H1 (cell line): Measurements from ENCODE around the gene UPP1.

ENCODE experiments used
- ATF3 ChIP-seq: IDR thresholded peaks from 2 replicates; pipeline ENCODE4 v1.6.1; 2011; ENCODE audit warnings: low read depth, mild to moderate bottlenecking, low read length; ENCODE audit not compliant: insufficient read depth
- EP300 ChIP-seq, 2 experiments: IDR thresholded peaks; 1 replicate in 1 of 2; 2 replicates in 1 of 2; pipeline ENCODE4 v1.6.1; 2011 to 2012; ENCODE audit warnings: low read depth in 2 of 2, low read length in 2 of 2, mild to moderate bottlenecking in 2 of 2, borderline replicate concordance in 1 of 2, inconsistent platforms in 1 of 2, moderate library complexity in 1 of 2
- EZH2 ChIP-seq: fragments of 200-600 bp; sonication (generic); IDR thresholded peaks from 2 replicates; pipeline ENCODE4 v1.7.1; 2012; ENCODE audit warnings: low read depth, mild to moderate bottlenecking, moderate library complexity, low read length, inconsistent platforms; ENCODE audit not compliant: severe bottlenecking
- JUND ChIP-seq: IDR thresholded peaks from 2 replicates; pipeline ENCODE4 v1.6.1; 2011; ENCODE audit warnings: mild to moderate bottlenecking, improper control_type of control experiment, low read length
- POLR2AphosphoS5 ChIP-seq: IDR thresholded peaks from 2 replicates; pipeline ENCODE4 v1.6.1; 2011; ENCODE audit warnings: low read depth, low read length
- SIN3A ChIP-seq, 2 experiments: IDR thresholded peaks in 1 of 2; conservative IDR thresholded peaks in 1 of 2; 2 replicates each; pipeline ENCODE4 v1.6.1; 2011 to 2012; ENCODE audit warnings: low read length in 2 of 2, improper control_type of control experiment in 1 of 2, low read depth in 1 of 2, mild to moderate bottlenecking in 1 of 2
- YY1 ChIP-seq: IDR thresholded peaks from 2 replicates; pipeline ENCODE4 v1.6.1; 2011; ENCODE audit warnings: low read depth, mild to moderate bottlenecking, low read length
- ZNF274 ChIP-seq: IDR thresholded peaks from 2 replicates; pipeline ENCODE4 v1.7.0; 2012; ENCODE audit warnings: low read length, borderline replicate concordance; ENCODE audit errors: extremely low read depth
- TF ChIP-seq, protein P1 (sequence below), 3 experiments: IDR thresholded peaks; 1 replicate in 2 of 3; 2 replicates in 1 of 3; pipeline versions ENCODE4 v1.5.1 to v1.6.1; 2011; ENCODE audit warnings: low read length in 3 of 3, mild to moderate bottlenecking in 3 of 3, inconsistent platforms in 2 of 3, low read depth in 1 of 3, moderate library complexity in 1 of 3; ENCODE audit not compliant: insufficient read depth in 1 of 3; ENCODE audit errors: control extremely low read depth in 1 of 3

- TF ChIP-seq ZNF274 (no peak), ATF3 (no peak), YY1 (no peak), SIN3A (conservative IDR thresholded peaks at IDR 0.05 in 1 of 2, IDR thresholded peaks at IDR 0.05 in 1 of 2; ENCODE audit: low read depth in 1 of 2, low read length in 2 of 2) (no peak), POLR2AphosphoS5 (no peak), EP300 (IDR thresholded peaks at IDR 0.05; ENCODE audit: borderline replicate concordance in 1 of 2, low read depth in 2 of 2, low read length in 2 of 2) (no peak), EZH2 (no peak), JUND (no peak)
- TF ChIP-seq, protein P1, sequence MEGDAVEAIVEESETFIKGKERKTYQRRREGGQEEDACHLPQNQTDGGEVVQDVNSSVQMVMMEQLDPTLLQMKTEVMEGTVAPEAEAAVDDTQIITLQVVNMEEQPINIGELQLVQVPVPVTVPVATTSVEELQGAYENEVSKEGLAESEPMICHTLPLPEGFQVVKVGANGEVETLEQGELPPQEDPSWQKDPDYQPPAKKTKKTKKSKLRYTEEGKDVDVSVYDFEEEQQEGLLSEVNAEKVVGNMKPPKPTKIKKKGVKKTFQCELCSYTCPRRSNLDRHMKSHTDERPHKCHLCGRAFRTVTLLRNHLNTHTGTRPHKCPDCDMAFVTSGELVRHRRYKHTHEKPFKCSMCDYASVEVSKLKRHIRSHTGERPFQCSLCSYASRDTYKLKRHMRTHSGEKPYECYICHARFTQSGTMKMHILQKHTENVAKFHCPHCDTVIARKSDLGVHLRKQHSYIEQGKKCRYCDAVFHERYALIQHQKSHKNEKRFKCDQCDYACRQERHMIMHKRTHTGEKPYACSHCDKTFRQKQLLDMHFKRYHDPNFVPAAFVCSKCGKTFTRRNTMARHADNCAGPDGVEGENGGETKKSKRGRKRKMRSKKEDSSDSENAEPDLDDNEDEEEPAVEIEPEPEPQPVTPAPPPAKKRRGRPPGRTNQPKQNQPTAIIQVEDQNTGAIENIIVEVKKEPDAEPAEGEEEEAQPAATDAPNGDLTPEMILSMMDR (IDR thresholded peaks at IDR 0.05; ENCODE audit: control extremely low read depth in 1 of 3, insufficient read depth in 1 of 3, low read depth in 1 of 3, low read length in 3 of 3) = no peak
Measured at GRCh38 chr7:48099781-48100180, 10.7 kb downstream of the UPP1 start.
